Trophoblast cell (in vitro differentiated cells and primary cell): Measurements from ENCODE around the gene CEACAM8.
"Not testable (repeated sequence)": the region's sequence is repeated elsewhere in the genome, so short reads cannot be mapped to it uniquely, and the experiment has no call there.

ENCODE experiments used
- DNase-seq, 2 donors: peaks; one replicate each; pipeline ENCODE4 v3.0.0-alpha.2; 2016
- H2AFZ ChIP-seq: 2 replicates; pipeline ENCODE4 v1.6.1; 2013; ENCODE audit warnings: low read length, moderate library complexity, mild to moderate bottlenecking; ENCODE audit not compliant: insufficient read depth, poor library complexity
- H2AK5ac ChIP-seq: 2 replicates; pipeline ENCODE4 v1.6.1; 2013; ENCODE audit warnings: mild to moderate bottlenecking, low read length
- H2BK120ac ChIP-seq: 2 replicates; pipeline ENCODE4 v1.6.1; 2013; ENCODE audit warnings: low read length, mild to moderate bottlenecking, moderate library complexity; ENCODE audit not compliant: insufficient read depth, poor library complexity
- H2BK12ac ChIP-seq: 2 replicates; pipeline ENCODE4 v1.6.1; 2013; ENCODE audit warnings: mild to moderate bottlenecking, low read length, moderate library complexity
- H2BK5ac ChIP-seq: 2 replicates; pipeline ENCODE4 v1.6.1; 2013; ENCODE audit warnings: low read length, low read depth, moderate library complexity, mild to moderate bottlenecking; ENCODE audit not compliant: poor library complexity
- H3K14ac ChIP-seq: 2 replicates; pipeline ENCODE4 v1.6.1; 2013; ENCODE audit warnings: mild to moderate bottlenecking, low read length
- H3K18ac ChIP-seq: 2 replicates; pipeline ENCODE4 v1.6.1; 2013; ENCODE audit warnings: mild to moderate bottlenecking, low read length
- H3K23ac ChIP-seq: 2 replicates; pipeline ENCODE4 v1.6.1; 2013; ENCODE audit warnings: low read length
- H3K27ac ChIP-seq: 2 replicates; pipeline ENCODE4 v1.5.1; 2013; ENCODE audit warnings: low read depth, mild to moderate bottlenecking, inconsistent platforms, low read length, moderate library complexity
- H3K27me3 ChIP-seq: 2 replicates; pipeline ENCODE4 v1.6.1; 2013; ENCODE audit warnings: inconsistent platforms, mild to moderate bottlenecking, low read length, moderate library complexity; ENCODE audit not compliant: insufficient read depth
- H3K36me3 ChIP-seq, 2 experiments: 1 replicate in 1 of 2; 2 replicates in 1 of 2; pipeline ENCODE4 v1.6.1; 2013; ENCODE audit warnings: low read length in 2 of 2, mild to moderate bottlenecking in 2 of 2, moderate library complexity in 1 of 2; ENCODE audit not compliant: insufficient read depth in 2 of 2, control insufficient read depth in 1 of 2
- H3K4ac ChIP-seq: 2 replicates; pipeline ENCODE4 v1.6.1; 2013; ENCODE audit warnings: low read depth, mild to moderate bottlenecking, low read length, moderate library complexity
- H3K4me1 ChIP-seq, 2 experiments: 1 replicate in 1 of 2; 2 replicates in 1 of 2; pipeline ENCODE4 v1.6.1; 2013; ENCODE audit warnings: low read length in 2 of 2, mild to moderate bottlenecking in 2 of 2, moderate library complexity in 1 of 2; ENCODE audit not compliant: insufficient read depth in 2 of 2, control insufficient read depth in 1 of 2
- H3K4me2 ChIP-seq: 2 replicates; pipeline ENCODE4 v1.6.1; 2013; ENCODE audit warnings: inconsistent platforms, mild to moderate bottlenecking, low read length, moderate library complexity
- H3K4me3 ChIP-seq: 2 replicates; pipeline ENCODE4 v1.5.1; 2013; ENCODE audit warnings: mild to moderate bottlenecking, low read depth, low read length, inconsistent platforms
- H3K79me1 ChIP-seq: one replicate; pipeline ENCODE4 v1.6.1; 2013; ENCODE audit warnings: low read length
- H3K79me2 ChIP-seq: 2 replicates; pipeline ENCODE4 v1.6.1; 2013; ENCODE audit warnings: low read length, mild to moderate bottlenecking; ENCODE audit not compliant: control insufficient read depth, insufficient read depth, poor library complexity
- H3K9ac ChIP-seq: 2 replicates; pipeline ENCODE4 v1.6.1; 2013; ENCODE audit warnings: mild to moderate bottlenecking, low read length
- H3K9me3 ChIP-seq: 2 replicates; pipeline ENCODE4 v1.6.1; 2013; ENCODE audit warnings: low read depth, mild to moderate bottlenecking, control low read depth, inconsistent platforms, low read length; ENCODE audit not compliant: insufficient read depth
- H4K12ac ChIP-seq: 2 replicates; pipeline ENCODE4 v1.6.1; 2013; ENCODE audit warnings: low read depth, mild to moderate bottlenecking, low read length, moderate library complexity
- H4K8ac ChIP-seq: 2 replicates; pipeline ENCODE4 v1.6.1; 2013; ENCODE audit warnings: low read depth, mild to moderate bottlenecking, low read length, moderate library complexity
- H4K91ac ChIP-seq: one replicate; pipeline ENCODE4 v1.6.1; 2013; ENCODE audit warnings: low read depth, mild to moderate bottlenecking, low read length, moderate library complexity
- WGBS: extraction: QIAGEN DNeasy Blood & Tissue Kit; methylation state at CpG from one replicate; pipeline ENCODE4 v1.1.7; 2013; ENCODE audit warnings: missing lambda C conversion rate; ENCODE audit not compliant: insufficient read length, insufficient coverage; ENCODE audit errors: extremely low coverage; 5-methylcytosine and 5-hydroxymethylcytosine counted together

The CEACAM8 gene

GRCh38 chr19:42619271-42619670, 24.5 kb upstream of the CEACAM8 start:
- Histone ChIP-seq H4K91ac (no peak overlapping the region), H2BK12ac (no peak overlapping the region), H3K9me3 (peaks cover 4% of the 10 kb centered on the region), H3K4ac (no peak overlapping the region), H3K4me3 (no peak overlapping the region), H2BK5ac (no peak overlapping the region), H3K79me1 (no peaks in the 10 kb centered on the region), H2AFZ (no peak overlapping the region), H3K36me3 (no peaks in the 10 kb centered on the region), H2AK5ac (no peak overlapping the region), H3K4me1 (no peaks in the 10 kb centered on the region), H3K4me2 (no peak overlapping the region), H4K8ac (no peak overlapping the region), H3K14ac (no peak overlapping the region), H3K9ac (no peak overlapping the region), H3K18ac (no peak overlapping the region), H3K23ac (no peak overlapping the region), H2BK120ac (no peak overlapping the region), H3K27me3 (no peaks in the 10 kb centered on the region), H4K12ac (no peak overlapping the region), H3K27ac (no peak overlapping the region), H3K79me2 (no peaks in the 10 kb centered on the region)
- DNase-seq, result no peak
- no CpG with 5 or more reads among the region's 1 CpG for WGBS

- H3K27me3 ChIP-seq, result no peaks in the 10 kb centered on the region
- H4K8ac ChIP-seq, result no peak overlapping the region
- H3K4me3 ChIP-seq, result no peak overlapping the region
- H3K4me2 ChIP-seq, result no peak overlapping the region
- no peak overlapping the region for H2BK5ac ChIP-seq
- no peak overlapping the region for H4K12ac ChIP-seq
- no peak overlapping the region for H3K18ac ChIP-seq
- H3K9ac ChIP-seq, result no peak overlapping the region
- H3K27ac ChIP-seq, result no peak overlapping the region
- no peak overlapping the region for H2AK5ac ChIP-seq
- no peak overlapping the region for H2BK12ac ChIP-seq
- H3K9me3 ChIP-seq, result peaks cover 1% of the 10 kb centered on the region
- H2BK120ac ChIP-seq, result no peak overlapping the region
- no peak overlapping the region for H4K91ac ChIP-seq
- H3K4me1 ChIP-seq, result no peaks in the 10 kb centered on the region
- no peak overlapping the region for H3K23ac ChIP-seq
- no peaks in the 10 kb centered on the region for H3K79me1 ChIP-seq
- H3K79me2 ChIP-seq, result no peaks in the 10 kb centered on the region
- no peak overlapping the region for H3K14ac ChIP-seq
- no peak overlapping the region for H2AFZ ChIP-seq
- DNase-seq, result no peak
- H3K36me3 ChIP-seq, result no peaks in the 10 kb centered on the region
- WGBS, result no CpG with 5 or more reads among the region's 5 CpGs
- H3K4ac ChIP-seq, result no peak overlapping the region
These were observed 18.9 kb upstream of the CEACAM8 start for GRCh38 chr19:42613666-42614065.

GRCh38 chr19:42610401-42610915, 15.7 kb upstream of the CEACAM8 start:
- H4K12ac ChIP-seq, H2AK5ac ChIP-seq, DNase-seq, H3K23ac ChIP-seq, H3K18ac ChIP-seq, H3K79me2 ChIP-seq, H2AFZ ChIP-seq, H3K9ac ChIP-seq, H3K79me1 ChIP-seq, H2BK120ac ChIP-seq, H3K4me2 ChIP-seq, H3K4me3 ChIP-seq, H3K4ac ChIP-seq, H3K36me3 ChIP-seq, H3K27ac ChIP-seq, H3K14ac ChIP-seq, H2BK5ac ChIP-seq, H2BK12ac ChIP-seq, H4K91ac ChIP-seq, H3K4me1 ChIP-seq, H3K27me3 ChIP-seq, H4K8ac ChIP-seq: not testable (repeated sequence)
- peaks cover 11% of the 10 kb centered on the region for H3K9me3 ChIP-seq
- no CpG with 5 or more reads among the region's 33 CpGs for WGBS

GRCh38 chr19:42606660-42607351, 12.1 kb upstream of the CEACAM8 start:
- H3K4me3 ChIP-seq, result no peak overlapping the region
- H4K8ac ChIP-seq, result no peak overlapping the region
- no peak overlapping the region for H2BK5ac ChIP-seq
- no peak overlapping the region for H2BK12ac ChIP-seq
- no peak overlapping the region for H3K27ac ChIP-seq
- H3K79me1 ChIP-seq, result no peaks in the 10 kb centered on the region
- no peak overlapping the region for H3K18ac ChIP-seq
- no peak overlapping the region for H3K14ac ChIP-seq
- no peak overlapping the region for H2AFZ ChIP-seq
- peaks cover 13% of the 10 kb centered on the region for H3K9me3 ChIP-seq
- no peak overlapping the region for H2AK5ac ChIP-seq
- no peak overlapping the region for H3K23ac ChIP-seq
- no peak overlapping the region for H4K12ac ChIP-seq
- H3K4me2 ChIP-seq, result no peak overlapping the region
- H4K91ac ChIP-seq, result no peak overlapping the region
- no peaks in the 10 kb centered on the region for H3K4me1 ChIP-seq
- no peaks in the 10 kb centered on the region for H3K27me3 ChIP-seq
- H3K36me3 ChIP-seq, result no peaks in the 10 kb centered on the region
- no CpG with 5 or more reads among the region's 14 CpGs for WGBS
- H2BK120ac ChIP-seq, result no peak overlapping the region
- H3K4ac ChIP-seq, result no peak overlapping the region
- DNase-seq, result peak; percentile 54 to 79
- no peaks in the 10 kb centered on the region for H3K79me2 ChIP-seq
- no peak overlapping the region for H3K9ac ChIP-seq
